G401.6 (cell line): Measurements from ENCODE around the gene SH3PXD2A.

Experiments
- FAIRE-seq: peaks from 2 replicates; lab custom pipeline; 2012; peaks lifted over from hg19 to GRCh38; lab: Jason Lieb, UNC

The SH3PXD2A gene

DNA sequence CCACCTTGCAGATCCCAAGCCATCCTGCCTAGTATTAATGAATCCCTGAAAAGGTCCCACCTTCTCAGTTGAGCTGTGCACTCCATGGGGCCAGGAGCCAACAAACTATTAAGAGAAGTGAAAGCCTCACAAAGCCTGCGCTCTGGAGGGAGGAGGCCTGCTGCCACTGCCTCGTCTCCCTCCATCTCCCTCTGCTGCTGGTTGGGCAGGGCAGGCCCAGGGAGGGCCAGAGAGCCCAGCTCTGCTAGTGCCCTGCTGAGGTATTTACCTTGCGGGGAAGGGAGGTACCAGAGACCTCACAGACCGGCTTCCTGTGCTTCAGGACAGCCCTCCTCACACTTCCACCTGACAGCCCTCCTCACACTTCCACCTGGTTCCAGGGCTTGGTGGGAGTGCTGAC lies 171.5 kb downstream of the SH3PXD2A start:
- FAIRE-seq = no peak

DNA sequence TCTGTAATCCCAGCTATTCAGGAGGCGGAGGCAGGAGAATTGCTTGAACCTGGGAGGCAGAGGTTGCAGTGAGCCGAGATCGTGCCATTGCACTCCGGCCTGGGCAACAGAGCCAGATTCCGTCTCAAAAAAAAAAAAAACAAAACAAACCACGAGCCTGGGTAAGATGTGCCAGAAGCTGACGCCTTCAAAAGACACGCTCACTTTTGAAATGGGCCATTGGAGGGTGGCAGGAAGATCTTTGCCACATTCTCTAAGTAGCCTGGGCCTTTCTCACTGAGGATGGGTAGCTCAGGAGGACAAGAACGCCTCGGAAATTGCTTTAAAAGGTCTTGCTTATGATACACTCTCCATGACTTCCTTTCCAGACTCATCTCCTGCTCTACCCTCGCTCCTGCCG lies 172.7 kb downstream of the SH3PXD2A start:
- no peak for FAIRE-seq

DNA sequence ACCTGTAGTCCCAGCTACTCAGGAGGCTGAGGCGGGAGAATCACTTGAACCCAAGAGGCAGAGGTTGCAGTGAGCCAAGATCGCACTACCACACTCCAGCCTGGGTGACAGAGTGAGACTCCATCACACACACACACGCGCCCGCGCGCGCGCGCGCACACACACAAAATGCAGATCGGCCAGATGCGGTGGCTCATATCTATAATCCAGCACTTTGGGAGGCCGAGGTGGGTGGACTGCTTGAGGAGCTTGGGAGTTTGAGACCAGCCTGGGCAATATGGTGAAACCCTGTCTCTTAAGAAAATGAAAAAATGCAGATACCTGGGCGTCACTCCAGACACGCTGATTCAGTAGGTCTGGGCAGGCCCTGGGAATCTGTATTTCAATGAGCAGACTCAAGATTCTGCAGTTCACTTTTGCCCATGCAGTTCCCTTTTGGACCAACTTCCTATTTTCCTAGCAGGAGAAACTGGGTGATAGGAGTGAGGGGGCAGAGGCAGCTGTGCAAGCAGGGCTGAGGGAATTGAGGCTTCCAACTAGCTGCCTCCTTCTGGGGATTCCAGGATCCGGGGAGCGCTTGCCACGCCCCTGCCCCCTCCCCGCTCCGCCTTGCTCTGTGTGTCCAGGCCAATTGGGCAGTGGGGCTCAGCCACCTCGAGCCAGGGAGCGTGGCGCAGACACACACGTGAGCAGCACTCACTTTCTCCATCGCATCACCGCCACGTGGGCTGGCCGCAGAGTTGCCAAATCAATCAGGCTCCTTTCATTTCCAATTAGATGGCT lies 173.6 kb downstream of the SH3PXD2A start:
- no peak for FAIRE-seq

DNA sequence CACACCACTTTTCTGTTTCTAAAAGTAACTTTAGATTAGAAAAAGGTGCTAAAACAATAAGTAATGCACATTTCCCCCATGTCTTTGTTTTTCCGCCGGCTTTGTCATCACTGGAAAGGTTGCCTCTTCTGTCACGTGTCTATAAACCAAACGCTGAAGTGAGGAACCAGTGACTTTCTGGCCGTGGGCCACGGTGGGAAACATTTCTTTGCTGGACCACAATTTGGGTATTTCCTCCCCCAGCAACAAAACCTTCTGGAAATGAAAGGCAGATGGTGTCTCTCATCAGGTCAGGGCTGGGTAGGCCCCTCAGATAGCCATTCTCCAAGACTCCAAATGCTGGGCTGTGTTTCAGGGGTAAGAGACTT lies 174.5 kb downstream of the SH3PXD2A start:
- FAIRE-seq = no peak

DNA sequence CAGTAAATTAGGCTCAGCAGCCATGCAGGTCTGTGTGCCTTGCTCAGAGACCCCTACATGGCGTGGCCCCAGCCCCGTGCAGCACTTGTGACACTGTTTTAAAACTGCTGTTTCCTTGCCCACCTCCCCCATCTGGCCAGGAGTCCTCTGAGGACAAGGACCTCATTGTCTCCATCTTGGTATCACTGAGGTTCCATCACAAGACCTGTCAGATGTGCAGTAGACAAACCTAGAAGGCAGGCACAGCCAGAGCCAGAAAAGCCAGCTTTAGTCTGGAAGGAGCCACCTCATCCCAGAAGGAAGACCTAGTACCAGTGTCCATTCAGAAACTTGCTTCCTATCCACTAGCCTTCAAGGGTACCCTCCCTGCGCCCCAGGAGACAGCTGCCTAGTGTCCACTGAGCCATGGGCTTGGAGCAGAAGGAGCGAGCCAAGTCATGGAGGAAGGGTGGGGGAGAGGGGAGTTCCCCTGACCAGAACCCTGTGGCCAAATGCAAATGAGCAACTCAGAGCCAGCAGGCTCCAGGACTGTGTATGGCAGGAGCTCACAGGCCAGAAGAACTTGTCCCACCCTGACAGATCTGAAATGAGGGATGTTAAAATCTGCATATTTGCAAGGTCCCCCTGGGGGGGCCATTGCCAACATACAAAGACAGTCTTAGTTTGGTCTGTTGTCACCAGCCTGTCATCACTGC lies 176.1 kb downstream of the SH3PXD2A start:
- FAIRE-seq = no peak

DNA sequence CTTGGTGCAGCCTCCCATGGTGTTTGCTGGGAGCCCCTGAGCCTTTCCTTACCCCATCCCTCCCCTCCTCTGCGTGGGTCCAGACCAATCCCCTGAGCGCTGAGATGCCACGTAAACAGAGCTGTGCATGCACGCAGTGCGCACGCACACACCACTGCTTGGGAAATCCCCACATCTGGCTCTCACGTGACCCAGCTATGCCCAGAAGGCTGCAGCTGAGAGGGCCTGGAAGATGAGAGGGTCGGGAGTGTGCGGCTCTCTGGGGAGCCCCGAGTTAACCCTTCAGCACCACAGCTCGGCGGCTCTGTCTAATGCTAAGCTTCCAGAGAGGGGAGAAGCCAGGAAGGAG lies 177.2 kb downstream of the SH3PXD2A start:
- FAIRE-seq = no peak

DNA sequence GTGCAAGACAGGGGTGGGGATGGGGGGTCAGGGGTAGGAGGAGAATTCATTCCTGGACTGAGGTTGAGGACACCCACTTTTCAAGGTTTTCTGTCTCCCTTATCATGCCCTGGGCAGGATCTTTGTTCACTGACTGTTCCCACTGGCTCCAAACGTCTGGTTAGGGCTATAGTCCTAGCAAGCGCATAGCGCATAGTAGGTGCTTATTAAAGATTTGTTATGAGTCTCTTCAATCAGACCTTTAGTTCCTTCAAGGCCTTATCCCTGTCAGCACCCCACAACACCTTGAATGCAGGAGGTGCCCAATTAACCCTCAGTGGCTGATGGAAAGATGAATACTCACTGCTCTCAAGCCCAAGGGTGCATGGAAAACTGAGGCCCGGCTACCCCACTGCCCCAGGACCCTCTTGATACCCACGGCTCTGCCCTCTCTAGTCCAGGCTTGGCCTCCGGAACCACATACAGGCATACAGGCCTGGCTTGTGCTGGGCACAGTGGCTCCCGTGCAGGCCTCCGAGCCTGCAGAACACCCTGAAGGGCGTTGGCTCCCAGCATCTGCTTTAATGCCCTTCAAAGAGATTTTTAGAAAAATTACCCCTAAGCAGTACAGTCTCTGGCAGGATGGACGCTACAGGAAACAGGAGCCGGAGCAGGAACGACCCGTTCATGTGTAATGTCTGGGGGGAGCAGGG lies 177.7 kb downstream of the SH3PXD2A start:
- FAIRE-seq = no peak

DNA sequence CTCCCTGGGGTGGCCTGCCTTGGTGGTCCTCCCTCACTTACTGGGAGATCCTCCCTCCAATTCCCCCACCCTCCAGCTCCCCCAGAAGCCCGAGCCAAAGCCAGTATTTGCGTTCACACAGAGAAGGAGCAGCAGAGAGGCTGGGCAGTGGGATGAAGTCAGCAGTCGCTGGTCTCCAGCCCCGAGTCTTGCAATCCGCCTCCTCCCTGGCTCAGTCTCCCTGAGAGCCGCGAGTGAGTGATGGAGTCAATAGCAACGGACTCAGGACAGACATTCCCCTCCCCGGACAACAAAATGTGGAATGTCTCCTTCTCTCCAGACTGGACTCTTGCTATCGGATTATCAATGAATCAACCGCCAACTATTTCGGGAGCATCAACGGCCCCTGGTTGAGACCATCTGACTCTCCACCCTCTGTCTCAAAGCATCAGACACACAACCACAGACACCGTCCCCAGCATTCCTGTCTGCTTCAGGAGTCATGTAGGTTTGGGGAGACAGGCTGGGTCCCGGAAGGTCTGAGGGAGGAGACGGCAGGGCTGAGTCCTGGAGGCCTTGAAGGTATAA lies 178.4 kb downstream of the SH3PXD2A start:
- no peak for FAIRE-seq

DNA sequence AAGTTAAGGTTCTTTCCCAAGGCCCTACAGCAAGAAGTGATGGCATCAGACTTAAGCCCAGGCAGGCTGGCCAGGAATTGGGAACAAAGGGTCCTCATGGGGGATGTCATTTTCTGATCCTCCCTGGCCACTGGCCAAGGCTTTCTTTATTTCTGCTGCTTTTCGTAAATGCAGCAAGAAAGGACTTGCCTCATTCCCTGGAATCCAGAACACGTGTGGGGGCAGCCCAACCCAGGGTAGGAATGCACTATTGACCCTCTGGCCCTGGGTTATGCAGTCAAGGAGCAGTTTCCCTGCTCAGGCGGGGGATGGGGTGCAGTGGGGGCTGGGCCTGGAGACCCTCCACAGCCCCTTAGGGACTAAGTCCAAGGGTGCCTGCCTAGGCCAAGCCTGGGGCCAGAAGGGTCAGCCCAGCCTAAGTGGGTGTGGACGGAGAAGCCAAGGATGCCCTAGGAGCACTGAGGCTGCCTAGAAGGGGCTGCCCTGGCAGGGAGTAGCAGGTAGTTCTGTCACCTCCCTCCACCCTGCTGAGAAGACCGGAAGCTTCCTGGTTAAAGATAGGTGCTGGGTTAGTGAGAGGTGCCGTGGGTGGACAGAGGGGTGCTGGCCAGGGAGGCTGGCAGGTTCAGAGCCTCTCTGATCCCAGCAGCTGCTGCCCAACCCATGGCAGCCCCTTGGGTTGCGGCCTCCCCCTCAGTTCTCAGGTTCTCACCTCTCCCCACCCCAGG lies 179.2 kb downstream of the SH3PXD2A start:
- FAIRE-seq = no peak

DNA sequence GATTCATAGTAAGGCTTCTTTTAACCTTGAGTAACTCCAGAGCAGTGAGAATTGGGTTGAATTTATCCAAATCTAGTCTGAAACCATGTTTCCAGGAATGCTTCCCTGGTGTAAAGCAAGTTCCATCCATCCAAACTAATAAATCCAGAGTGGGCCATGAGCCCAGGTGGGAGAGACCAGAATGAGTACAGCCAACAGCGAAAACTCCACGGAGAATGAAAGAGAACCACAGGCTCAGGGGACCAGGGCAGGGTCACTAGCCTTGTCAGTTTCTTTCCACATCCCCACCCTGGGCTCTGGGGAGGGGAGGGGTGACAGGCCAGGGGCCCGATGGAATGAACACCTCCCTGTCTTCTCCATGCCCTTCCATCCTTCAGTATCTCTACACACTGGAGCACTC lies 181.8 kb downstream of the SH3PXD2A start:
- no peak for FAIRE-seq

DNA sequence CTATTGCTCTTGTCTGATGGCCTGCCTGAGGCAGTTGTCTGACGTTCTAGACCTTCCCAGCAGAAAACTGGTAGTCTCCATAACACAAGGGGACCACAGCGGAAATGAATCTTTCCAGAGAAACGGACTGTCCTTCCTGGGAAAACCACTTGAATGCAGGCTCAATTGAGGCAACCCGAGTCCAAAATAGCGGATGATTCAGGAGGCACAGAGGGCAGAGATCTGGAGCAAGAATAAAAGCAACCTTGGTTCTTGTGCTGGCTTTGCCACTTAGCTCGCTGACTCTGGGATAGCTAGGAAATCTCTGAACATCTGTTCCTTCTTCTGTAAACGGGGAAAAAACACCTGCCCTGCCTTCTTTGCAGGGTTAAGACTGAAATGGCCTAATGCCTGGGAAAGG lies 183.0 kb downstream of the SH3PXD2A start:
- FAIRE-seq = no peak

DNA sequence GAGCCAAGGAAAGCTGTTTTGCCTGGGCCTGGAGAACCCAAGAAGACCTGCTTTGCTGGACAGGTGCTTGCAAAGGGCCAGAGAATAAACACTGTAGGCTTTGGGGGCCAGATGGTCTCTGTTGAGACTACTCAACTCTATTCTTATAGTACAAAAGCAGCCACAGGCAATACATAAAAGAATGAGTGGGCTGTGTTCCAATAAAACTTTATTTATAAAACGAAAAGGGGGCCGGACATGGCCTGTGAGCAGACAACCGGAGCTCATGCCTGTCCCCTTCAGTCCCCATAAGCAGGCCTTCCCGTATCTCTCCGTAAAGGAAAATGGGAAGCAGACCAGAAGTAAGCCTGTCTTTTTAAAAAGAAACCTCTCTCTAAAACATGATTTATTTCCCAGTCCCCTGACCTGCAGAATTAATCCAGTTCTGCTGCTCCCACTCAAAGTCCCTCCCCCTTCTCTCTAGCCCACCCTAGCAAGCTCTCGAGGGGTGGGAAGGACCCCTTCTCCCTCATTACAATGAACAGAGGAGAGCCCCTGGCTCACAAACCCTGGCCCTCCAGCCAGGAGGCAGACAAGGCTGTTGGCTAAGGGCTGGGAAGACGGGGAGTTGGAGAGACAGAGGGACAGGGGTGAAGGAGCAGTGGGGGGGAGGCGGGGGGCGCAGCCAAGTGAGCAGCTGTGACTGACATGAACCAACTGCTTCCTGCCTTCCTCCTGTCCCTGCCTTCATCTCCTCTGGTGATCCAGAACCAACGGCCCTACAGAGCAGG lies 184.1 kb downstream of the SH3PXD2A start:
- FAIRE-seq = no peak

DNA sequence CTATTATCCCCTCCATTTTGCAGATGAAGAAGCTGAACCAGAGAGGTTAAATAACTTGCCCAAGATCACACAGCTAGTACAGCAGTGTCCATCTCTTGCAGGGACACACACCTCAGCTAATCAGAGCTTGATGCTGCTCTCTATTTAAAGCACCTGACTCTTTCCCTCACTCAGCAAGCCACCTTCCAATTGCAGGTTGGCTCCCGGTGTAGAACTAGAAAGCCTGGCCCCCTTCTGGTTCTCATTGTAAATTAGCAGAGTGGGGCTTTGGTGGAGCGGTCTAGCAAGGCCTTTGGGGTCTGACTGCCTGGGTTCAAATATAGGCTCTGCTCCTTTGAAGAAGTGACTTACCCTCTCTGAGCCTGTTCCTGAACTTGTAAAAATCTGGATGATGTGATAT lies 185.4 kb downstream of the SH3PXD2A start:
- no peak for FAIRE-seq

DNA sequence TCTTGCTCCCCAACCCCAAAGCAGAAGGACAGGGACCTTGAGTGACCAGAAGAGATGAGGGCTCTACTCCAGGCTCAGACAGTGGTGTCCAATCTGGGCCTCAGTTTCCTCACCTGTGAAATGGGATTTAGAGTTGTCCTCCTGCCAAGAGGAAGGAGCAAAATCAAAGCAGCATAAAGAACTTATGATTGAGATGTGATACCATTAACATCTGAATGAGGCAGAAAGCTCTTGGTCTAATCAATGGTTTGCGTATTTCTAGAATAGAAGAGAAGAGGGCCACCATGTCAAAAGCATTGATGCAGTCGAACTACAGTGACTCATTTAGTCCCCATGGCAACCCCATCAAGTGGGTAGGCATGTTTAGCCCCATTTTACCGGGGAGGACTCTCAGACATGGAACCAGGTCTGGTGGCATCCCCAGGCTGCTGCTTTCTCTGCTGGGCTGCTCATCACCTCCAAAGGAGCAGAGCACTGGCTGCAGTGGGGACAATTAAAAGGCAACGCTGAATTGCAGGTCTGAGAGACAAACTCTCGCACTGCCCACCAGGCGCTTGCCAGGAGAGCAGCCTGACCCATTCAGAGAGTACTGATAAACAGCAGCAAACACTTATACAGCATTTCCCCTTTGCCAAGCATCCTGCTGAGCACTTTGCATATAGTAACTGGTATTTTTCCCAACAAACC lies 186.0 kb downstream of the SH3PXD2A start:
- FAIRE-seq = no peak

DNA sequence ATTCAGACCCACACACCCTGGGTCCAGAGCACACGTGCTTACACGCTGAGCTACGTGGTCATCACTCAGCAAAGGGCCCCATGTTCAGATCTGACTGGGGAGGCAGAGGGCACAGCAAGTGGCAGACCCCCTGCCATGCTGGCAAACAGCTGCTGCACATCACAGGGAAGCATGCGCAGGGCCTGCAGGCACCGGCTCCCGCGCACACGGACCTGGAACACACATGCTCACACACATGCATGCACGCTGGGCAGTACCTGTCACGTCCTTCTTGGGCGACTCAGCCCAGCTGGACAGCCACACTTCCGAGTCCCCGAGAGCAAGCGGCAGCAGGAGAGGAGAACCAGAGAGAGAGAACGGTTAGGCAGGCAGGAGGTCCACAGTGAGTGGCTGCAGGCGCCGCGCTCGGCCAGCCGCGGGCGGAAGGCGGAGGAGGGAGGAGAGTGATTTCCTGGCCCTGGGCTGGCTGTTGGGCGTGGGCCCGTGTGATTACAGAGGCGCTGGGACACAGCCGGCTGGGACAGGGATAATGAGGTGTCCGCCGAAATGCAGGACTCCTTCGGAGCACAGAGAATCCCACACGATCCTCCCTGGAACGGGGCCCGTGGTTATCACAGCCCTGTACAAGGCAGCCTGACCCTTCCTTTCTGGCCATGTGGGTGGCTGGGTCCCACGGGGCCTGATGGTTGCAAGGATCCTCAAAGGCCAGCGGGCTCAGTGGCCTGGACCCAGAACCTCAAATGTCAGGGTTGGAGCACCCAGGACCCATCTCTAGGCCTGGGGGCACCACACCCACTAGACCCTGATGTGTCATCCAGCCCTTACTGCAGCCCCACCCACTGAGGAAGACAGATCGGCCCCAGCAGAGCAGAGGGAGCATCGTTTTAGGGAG lies 186.8 kb downstream of the SH3PXD2A start:
- FAIRE-seq = no peak

DNA sequence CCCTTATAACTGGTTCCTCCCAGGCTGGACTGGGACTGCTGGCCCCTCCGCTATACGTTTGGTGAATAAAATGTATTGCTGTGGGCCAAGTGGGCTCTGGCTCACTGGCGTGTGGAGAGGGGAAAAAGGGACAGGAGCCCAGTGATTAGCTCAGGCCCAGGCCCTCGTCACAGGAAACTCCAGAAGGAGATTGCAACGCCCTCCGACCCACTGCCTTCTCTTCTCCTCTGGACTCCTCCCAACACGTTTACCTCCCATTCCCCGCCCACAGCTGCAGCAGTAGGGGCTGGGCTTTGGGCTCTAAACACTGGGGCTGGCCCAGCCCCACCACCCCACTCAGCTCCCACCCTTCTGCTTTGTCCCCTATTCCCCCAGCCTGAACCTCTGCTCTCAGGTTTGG lies 188.0 kb downstream of the SH3PXD2A start:
- FAIRE-seq = no peak

DNA sequence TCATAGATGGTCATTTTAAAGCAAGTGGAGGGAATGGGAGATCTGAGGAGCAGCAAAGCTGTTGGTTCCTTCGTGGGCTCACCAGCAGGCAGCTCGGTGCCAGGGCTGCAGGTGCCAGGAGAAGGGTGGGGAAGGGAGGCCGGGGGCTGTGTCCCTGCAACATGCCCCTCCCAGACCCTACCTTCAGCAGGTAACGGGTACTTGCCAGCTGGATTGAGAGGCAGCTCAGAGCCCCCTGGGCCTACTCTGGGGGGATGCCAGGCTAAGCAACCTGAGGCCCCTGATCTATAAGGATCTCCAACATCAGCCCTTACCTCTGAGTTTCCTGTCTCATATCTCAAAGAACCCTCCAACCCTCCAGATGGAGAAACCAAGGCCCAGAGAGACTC lies 188.6 kb downstream of the SH3PXD2A start:
- FAIRE-seq = no peak

DNA sequence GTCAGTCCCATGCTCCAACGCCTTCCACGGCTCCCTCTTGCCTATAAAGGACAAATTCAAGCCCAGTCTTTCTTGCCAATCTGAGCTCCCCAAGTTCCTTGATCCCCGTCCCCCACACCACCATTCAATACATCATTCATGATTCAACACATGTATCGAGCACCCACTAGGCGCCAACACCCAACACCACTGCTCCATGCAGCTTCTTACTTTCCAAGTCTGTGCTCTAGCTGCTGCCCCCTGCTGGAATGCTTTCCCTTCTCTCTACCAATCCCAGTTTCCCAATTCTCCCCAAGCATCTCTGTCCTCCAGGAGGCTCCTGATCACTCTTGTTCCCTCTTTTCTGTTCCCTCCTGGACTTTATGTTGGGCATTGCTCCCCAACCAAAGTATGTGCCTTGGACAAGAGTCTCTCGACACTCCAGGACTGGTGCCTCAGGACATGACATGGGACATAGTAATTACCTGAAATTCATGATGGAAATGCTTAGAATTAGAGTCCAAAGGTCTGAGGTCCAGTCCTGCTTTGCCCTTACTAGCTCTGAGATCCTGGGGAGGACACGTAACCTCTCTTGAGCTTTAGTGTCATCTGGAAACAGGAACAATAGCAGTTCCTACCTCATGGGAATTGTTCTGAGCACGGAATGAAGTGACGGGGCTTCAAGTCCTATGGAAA lies 189.2 kb downstream of the SH3PXD2A start:
- FAIRE-seq = no peak

DNA sequence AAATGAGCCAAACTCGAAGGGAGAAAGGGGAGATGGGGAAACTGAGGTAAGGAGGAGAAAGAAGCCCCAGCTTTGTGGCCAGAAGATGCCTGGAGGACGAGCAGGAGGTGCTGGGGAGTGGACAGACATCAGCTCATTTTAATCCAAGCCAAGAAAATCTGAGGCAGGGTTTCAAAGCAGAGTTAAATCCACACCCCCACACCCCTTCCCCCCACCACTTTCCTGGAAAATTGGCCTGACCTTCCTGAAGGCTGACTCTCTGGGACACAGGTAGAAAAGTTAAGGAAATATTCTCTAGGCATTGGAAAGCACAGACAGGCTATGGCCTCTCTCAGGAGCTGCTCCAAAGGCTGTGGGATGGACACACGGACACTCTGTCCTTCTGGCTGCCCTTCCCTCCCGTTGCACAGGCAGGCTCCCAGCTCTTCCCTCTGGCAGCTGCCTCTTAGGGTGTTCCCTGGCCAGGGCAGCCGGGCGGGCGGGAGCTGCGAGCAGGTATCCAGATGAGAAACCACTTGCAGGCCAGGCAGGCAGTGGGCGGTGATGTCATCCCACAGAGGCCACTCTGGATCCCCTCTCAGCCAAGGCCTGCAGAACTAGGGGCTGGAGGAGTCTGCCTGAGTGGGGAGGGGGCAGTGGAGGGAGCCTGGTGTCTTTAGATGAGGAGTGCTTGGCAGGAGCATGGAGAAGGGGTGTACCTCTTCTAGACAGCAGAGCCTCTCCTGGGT lies 190.1 kb downstream of the SH3PXD2A start:
- FAIRE-seq = no peak
